NB4 (cell line): Measurements from ENCODE around the gene OR2Z1.

Experiments
- POLR2A ChIP-seq: IDR thresholded peaks from 2 replicates; pipeline ENCODE4 v1.6.1; 2011; ENCODE audit warnings: mild to moderate bottlenecking; ENCODE audit not compliant: insufficient read length; ENCODE audit errors: extremely low read depth
- TF ChIP-seq, protein P1 (sequence below): IDR thresholded peaks from one replicate; pipeline ENCODE4 v1.5.1; 2012; ENCODE audit warnings: low read depth, low read length

DNA sequence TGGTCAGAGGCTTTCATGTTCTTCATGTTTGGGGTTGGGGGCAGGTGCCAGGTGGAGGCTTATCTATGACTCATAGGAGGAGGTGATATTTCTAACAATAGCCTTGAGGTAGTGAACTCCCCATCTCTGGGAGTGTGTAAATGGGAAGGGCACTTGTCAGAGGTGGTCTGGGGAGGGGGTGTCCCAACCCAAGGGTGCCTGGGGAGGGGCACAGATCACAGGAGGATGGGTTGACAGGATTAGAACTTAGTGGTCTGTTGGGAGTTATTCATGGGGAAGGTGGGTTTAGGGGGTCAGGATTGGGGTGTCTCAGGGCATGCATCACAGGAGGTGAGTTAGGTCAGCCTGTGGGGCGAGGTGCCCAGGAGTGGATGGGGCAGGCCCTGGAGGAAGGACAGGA is 24.4 kb upstream of the OR2Z1 start:
- TF ChIP-seq, protein P1, sequence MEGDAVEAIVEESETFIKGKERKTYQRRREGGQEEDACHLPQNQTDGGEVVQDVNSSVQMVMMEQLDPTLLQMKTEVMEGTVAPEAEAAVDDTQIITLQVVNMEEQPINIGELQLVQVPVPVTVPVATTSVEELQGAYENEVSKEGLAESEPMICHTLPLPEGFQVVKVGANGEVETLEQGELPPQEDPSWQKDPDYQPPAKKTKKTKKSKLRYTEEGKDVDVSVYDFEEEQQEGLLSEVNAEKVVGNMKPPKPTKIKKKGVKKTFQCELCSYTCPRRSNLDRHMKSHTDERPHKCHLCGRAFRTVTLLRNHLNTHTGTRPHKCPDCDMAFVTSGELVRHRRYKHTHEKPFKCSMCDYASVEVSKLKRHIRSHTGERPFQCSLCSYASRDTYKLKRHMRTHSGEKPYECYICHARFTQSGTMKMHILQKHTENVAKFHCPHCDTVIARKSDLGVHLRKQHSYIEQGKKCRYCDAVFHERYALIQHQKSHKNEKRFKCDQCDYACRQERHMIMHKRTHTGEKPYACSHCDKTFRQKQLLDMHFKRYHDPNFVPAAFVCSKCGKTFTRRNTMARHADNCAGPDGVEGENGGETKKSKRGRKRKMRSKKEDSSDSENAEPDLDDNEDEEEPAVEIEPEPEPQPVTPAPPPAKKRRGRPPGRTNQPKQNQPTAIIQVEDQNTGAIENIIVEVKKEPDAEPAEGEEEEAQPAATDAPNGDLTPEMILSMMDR, result no peak
- no peak for TF ChIP-seq POLR2A
